NCI-H1048 (cell line): Measurements from ENCODE around the gene ANKRD33.
"Not testable (repeated sequence)": the region's sequence is repeated elsewhere in the genome, so short reads cannot be mapped to it uniquely, and the experiment has no call there.

Source experiments
- DNase-seq: peaks from one replicate; lab custom pipeline; 2025; lab: John Stamatoyannopoulos, UW

Gene ANKRD33

DNA sequence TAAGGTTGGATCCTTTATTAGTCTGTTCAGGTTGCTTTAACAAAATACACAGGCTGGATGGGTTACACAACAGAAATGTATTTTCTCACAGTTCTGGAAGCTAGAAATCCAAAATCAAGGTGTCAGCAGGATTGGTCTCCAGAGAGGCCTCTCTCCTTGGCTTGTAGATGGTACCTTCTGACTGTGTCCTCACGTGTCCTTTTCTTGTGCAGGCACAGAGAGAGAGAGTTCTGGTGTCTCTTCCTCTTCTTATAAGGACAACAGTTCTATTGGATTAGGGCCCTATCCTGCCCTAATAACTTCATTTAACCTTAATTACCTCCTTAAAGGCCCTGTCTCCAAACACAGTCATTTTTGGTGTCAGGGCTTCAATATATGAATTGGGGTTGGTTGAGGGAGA lies 4.6 kb upstream of the ANKRD33 start:
- no peak for DNase-seq

DNA sequence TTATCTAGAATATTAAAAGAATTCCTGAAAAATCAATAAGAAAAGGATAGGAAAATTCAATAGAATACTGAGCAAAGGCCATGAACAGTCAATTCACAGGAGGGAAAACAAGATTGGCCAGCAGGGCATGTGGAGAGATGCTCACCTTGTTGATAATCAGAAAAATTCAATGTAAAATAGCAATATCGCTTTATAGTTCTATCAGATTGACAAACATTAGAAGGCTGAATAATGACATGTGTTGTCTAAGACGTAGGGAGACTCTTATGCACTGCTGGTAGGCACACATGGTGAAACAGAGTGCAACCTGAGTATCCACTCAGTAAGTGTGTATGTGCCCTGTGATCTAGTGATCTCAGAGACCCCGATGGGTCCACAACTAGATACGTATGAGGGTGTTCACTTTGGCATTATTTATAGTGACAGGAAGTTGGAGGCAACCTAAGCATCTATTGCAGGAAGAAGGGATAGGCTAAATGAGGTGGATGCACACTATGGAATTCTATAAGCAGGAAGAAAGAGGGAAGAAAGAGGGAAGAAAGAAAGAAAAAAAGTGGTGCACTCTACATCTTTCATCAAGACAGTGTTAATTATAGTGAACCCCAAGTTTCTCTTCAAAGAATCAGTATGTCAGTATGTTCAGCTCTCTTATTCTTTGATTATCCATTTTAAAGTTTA lies 3.8 kb upstream of the ANKRD33 start:
- DNase-seq, result no peak

GRCh38 chr12:51884676-51885229 lies 3.1 kb upstream of the ANKRD33 start:
- DNase-seq, result no peak

- DNase-seq, result not testable (repeated sequence)
Observed at GRCh38 chr12:51885294-51886020, 2.4 kb upstream of the ANKRD33 start.

- DNase-seq, result no peak
Observed at GRCh38 chr12:51886021-51886710, 1.7 kb upstream of the ANKRD33 start.

- DNase-seq, result no peak
Observed at GRCh38 chr12:51888316-51889215, 663 bp downstream of the ANKRD33 start.

GRCh38 chr12:51889216-51890132 lies 1.6 kb downstream of the ANKRD33 start:
- no peak for DNase-seq

DNA sequence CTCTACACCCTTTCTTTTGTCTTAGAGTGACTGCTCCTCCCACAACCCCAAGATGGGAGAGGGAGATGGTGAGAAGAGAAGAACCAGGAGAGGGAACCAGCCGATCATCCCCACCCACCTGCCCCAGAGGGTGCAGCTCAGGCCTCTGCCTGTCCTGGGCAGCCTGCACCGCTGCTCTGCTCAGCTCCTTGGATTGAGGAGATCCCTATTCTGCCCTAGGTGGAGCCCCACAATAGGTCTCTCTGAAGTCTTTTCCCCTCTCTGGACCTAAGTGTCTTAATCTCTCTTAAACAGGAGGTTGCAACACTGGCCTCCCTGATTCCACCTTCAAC lies 2.2 kb downstream of the ANKRD33 start:
- no peak for DNase-seq

DNA sequence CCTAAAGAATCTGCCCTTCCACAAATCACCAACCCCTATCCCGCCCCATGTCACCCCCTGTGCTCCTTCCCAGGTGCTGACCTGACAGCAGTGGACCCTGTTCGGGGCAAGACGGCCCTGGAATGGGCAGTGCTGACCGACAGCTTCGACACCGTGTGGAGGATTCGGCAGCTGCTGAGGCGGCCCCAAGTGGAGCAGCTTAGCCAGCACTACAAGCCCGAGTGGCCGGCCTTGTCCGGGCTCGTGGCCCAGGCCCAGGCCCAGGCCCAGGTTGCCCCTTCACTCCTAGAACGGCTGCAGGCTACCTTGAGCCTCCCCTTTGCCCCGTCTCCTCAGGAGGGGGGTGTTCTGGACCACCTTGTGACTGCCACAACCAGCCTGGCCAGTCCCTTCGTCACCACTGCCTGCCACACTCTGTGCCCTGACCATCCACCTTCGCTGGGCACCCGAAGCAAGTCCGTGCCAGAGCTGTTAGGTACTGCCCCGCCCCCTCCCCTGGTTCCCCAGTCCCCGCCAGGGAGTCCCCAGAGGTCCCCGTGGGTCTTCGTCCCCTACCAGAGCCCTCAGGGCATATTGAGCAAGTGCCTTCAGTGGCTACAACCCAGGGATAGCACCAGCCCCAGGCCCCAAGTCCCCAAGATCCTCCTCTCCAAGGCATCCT lies 2.7 kb downstream of the ANKRD33 start:
- DNase-seq, result no peak

GRCh38 chr12:51891843-51892242 lies 3.9 kb downstream of the ANKRD33 start:
- no peak for DNase-seq

- DNase-seq, result no peak
Observed at GRCh38 chr12:51893786-51894185, 5.9 kb downstream of the ANKRD33 start.

GRCh38 chr12:51895378-51896135 lies 7.7 kb downstream of the ANKRD33 start:
- no peak for DNase-seq

- no peak for DNase-seq
Observed at GRCh38 chr12:51896236-51896635, 8.3 kb downstream of the ANKRD33 start.

DNA sequence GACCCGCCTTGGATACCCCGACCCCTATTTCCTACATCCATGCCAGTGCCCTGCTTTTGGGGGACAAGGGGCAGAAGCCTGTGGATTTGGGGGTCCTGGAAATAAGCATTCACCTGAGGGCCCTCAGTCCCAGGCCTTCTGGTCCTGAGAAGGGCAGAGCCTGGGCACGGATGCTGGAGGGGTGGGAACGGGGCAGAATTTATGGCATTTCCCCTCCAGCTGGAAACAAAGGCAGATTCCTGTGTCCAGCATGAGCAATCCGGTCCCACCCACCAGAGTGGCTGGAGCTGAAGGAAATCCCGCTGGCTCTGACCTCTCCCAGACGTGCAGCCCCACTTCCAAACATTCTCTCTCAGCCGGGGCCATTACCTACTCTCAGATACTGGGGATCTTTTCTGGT lies 9.3 kb downstream of the ANKRD33 start:
- DNase-seq, result no peak

- no peak for DNase-seq
Observed at GRCh38 chr12:51898506-51898905, 10.6 kb downstream of the ANKRD33 start.

GRCh38 chr12:51898937-51899336 lies 11.0 kb downstream of the ANKRD33 start:
- no peak for DNase-seq

DNA sequence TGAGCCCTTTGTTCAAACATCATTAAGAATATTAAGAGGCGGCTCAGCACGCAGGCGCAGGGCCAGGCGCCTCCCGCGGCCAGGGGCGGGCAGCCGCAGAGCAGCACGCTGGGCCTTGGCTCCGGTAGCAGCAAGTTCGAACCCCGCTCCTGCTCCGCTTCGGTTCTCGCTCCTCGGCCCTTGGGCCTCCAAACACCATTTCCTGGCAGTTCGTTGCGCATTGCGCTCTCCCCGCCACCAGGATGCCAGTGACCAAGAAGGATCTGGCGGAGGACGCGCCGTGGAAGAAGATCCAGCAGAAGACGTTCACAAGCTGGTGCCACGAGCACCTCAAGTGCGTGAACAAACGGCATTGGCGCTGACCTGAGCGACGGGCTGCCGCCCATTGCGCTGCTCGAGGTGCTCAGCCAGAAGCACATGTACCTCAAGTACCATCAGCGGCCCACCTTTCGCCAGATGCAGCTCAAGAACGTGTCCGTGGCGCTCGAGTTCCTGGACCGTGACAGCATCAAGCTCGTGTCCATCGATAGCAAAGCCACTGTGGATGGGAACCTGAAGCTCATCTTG lies 12.5 kb downstream of the ANKRD33 start:
- DNase-seq, result no peak

DNA sequence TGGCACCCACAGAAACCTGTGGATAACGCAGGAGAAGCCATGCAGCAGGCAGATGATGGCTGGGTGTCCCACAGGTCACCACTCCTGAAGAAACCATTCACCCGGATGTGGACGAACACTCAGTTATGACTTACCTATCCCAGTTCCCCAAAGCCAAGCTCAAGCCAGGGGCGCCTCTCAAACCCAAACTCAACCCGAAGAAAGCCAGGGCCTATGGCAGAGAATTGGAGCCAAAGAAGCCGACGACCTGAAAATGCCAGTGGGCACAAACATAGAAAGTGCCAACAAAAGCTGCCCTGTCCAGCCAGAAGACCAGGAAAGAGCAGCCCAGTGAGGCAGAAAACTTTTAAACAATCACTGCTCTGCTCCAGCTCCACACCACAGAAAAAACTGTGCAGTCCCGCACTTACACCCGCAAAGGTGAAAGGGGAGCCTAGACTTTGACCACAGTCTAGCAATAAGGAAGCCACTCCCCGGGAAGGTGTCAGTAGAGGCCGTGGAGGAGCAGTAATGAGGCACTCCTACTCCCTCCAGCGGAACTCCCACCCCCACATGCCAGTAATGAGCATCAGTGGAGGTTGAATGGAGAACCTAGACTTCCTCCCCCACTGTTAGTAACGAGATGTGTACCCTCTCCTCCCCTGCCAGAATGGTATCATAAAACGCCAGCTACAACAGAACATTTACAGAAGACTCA lies 13.4 kb downstream of the ANKRD33 start:
- DNase-seq, result no peak

GRCh38 chr12:51901881-51902280 lies 14.0 kb downstream of the ANKRD33 start:
- DNase-seq, result no peak
